ENCODE data around the gene PLIN1.

PLIN1 gene

DNA sequence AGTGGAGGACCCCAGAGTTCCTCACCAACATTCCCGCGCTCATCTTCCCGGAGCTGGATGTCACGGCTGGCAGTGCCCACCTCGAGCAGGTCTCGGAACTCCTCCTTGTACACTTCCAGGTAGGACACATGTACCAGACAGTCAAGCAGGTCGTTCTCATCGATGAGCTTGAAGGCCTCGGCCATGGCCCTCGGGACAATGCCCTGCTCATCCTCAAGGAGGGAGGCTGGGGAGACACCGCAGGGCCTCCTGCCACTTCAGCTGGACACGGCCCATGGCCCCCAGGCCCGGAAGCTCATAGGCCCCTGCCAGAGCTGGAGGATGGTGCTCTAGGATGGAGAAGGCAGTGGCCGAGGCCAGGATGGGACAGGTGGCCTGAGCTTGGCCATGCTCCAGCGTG is 29.5 kb downstream of the PLIN1 start:
- no peak for DNase-seq

DNA sequence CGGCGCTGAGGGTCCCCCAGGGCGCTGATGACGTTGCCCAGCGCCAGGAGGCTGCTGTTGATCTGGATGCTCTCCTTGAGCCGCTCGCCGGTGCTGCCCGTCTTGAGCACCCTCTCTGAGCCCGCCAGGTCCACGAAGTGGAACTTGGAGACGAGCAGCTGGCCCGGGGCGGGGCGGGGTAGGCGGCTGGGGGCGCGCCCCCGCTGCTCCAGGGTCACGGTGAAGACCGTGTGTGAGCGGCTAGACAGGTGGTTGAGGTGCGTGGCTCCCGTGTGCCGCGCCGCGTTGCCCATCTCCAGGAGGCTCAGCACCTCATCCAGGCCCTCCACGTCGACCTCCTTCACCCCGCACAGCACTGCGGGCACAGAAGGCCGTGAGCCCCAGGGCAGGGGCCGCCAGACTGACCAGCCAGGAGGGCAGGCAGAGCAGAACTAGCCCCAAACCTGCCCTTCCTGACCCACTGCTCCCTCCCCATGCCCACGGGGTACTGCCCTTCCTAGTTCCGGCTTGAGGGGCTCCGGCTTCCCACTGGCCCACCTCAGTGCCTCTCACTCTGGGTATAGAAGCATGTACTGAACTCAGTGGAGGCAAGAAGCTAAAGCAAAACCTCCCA is 30.0 kb downstream of the PLIN1 start:
- no peak for DNase-seq

DNA sequence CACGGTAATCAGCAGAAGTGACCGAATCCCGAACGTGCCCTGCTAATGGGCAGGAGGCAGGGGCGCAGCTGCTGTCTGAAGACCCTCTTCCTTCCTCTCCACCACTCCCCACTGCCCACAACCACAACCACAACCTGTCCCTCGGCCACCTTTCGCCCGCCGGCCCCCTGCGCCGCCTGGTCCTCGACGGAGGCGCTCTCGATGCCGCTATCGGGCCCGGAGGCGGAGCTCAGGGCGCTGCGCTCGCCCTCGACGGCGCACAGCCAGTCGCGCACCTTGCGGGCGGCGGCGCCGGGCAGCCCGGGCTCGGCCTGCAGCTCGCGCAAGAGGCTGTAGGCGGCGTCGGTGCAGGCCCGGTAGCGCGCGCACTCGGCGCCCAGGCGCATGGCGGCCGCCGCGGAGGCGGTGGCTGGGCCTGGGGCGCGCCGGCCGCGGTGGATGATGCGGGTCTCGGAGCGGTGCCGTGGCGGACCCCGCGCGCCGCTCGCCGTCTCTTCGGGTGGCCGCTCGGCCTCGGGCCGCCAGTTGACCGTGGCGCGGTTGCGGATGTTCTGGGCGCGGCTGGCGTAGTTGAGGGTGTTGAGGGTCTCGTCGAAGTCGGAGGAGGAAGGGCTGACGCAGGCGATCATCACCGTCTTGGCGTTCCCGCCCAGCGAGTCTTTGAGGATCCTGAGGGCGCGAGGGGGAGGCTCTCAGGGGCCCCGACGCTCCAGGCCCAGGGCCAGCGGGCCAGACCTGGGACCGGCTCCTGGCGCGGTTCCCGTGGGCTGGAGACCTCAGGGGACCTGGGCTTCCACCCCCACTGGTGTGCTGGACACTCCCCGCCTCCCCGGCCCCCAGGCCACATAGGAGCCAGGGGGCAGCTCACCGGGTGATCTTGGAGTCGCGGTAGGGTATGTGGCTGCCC is 30.8 kb downstream of the PLIN1 start:
- no peak for DNase-seq

DNA sequence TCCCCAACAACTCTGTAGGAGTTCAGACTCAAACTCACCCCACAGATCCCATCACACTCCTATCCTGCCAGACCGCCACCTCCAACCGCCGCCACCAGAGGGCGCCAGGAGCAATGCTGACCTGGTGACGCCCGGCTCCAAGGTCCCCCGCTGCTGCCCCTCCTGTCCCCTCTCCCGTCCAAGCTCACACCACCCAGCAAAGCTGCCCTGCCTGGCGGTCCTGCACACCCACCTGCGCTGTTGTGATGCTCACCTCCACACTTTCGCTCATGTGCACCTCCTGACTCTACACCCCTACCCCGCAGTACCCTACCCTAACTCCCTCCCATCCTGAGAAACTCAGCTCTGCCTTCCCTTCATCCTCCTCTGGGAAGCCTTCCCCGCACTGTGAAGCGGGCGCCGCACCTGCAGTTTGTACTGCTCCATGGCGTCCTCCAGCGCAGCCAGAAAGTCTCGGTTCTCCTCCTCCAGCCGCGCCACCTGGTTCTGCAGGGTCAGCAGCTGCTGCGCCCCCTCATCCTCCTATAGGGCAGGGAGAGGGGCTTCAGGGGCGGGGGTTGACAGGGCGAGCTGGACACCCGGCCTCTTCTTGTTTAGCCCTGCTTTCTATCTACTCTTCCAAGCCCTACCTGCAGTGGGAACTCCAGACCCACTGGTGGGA is 31.8 kb downstream of the PLIN1 start:
- DNase-seq, result peak; percentile 85

DNA sequence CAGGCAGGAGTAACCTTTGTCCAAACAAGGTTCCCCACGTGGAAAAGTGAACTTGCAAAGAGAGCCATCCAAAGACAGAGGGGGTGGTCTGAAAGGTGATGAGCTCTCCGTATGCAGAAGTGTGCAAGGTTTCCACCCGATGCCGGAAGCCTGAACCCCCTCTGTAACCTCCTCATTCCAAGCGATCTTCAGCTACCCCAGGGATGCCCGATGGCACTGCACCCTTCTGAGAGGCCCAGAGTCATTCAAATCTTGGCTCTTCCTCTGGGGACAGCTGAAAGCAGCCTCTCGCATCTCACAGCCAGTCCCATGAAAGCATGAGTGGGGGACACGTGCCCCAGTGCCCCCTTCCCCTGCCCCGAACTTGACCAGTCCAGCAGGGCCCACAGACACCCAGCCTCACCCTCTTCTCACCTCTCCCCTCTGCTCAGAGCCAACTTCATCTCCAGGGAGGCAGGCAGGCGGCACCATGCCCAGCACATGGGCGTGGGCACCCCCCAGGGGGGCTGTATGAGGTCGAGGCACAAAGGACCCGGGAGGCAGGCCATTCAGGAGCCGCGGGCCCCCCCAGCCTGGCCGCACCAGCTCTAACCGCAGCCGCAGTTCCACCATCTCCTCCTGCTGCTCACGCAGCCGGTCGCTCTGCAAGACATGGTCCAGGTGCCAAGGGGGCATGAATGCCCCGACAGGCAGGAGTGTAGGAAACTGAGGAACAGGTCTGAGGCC is 32.6 kb downstream of the PLIN1 start:
- DNase-seq, result no peak

DNA sequence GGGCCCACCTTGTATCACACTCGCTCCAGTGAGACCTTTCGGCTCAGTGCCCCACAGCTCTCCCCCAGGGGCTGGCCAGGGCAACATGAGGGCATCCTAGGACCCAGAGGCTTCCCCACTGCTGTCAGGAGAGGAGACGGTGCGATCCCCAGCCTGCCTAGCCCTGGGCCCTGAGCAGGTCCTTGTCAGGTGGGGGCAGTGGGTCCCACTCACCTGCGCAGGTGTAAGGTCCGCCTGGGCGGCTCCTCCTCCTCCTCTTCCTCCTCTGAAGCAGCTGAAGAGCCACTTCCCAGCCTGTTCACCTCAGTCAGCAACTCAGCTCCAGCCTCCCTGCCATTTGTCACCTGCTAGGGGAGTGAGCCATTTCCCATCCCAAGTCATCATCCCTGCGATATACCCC is 33.5 kb downstream of the PLIN1 start:
- no peak for DNase-seq

DNA sequence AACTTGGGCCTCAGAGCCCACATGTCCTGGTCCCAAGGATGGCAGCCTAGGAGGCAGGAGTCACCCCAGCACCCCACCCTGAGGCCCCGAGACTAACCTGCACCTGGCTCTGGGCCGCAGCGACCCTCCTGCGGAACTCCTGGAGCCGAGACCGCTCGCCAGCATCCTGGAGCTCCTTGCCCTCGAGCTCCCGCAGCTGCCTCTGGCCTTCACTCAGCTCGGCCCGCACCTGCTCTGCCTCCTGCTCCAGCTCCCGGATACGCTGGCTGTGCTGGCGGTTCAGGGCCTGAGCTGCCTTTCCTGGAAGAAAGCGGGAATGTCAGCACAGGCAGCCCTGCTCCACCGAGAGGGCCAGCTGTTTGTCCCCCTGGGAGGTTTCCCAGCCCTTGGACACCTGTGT is 37.1 kb downstream of the PLIN1 start:
- no peak for DNase-seq

DNA sequence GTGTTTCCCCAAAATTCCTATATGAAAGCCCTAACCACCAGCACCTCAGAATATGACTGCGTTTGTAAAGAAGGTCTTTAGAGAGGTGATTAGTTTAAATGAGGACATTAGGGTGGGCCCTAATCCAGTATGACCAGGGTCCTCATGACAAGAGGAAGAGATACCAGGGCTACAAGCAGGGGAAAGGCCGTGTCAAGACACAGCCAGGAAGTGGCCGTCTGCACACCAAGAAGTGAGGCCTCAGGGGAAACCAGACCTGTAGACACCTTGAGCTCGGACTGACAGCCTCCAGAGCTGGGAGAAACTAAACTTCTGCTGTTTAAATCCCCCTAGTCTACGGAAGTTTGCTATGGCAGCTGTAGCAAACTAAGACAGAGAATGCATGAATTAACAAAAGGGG is 38.1 kb downstream of the PLIN1 start:
- no peak for DNase-seq

DNA sequence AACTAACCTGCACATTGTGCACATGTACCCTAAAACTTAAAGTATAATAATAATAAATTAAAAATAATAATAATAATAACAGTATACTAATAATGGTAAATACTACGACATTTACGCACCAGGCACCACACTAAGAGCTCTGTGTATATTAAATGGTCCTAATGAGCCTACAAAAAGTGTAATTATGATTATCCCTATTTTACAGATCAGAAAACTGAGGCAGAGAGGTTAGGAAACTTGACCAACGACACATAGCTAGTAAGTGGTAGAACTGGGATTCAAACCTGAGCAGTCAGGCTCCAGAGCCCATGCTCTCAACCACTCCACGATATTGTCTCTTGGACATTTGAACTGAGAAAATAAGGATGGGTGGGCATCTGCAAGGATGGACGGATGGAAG is 38.9 kb downstream of the PLIN1 start:
- no peak for DNase-seq

DNA sequence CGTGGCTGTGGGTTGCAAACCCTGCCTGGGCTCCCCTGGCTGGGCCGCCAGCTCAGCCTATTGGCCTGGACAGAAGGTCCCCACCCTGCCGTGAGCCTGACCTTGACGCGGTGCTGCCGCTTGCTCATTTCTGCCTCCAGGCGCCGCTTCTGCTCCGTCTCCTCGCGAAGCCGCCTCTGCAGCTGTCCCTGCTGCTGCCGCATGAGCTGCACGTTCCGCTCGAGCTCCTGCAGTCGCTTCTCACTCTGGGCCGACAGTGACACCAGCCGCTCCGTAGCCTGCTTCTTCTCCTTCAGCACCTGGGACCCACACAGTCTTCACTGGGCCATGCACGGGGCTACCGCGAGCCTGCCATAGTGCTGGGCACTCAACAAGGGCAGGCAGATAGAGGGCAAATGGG is 45.6 kb downstream of the PLIN1 start:
- peak in 1 of 2 experiments; percentile 7 for DNase-seq

DNA sequence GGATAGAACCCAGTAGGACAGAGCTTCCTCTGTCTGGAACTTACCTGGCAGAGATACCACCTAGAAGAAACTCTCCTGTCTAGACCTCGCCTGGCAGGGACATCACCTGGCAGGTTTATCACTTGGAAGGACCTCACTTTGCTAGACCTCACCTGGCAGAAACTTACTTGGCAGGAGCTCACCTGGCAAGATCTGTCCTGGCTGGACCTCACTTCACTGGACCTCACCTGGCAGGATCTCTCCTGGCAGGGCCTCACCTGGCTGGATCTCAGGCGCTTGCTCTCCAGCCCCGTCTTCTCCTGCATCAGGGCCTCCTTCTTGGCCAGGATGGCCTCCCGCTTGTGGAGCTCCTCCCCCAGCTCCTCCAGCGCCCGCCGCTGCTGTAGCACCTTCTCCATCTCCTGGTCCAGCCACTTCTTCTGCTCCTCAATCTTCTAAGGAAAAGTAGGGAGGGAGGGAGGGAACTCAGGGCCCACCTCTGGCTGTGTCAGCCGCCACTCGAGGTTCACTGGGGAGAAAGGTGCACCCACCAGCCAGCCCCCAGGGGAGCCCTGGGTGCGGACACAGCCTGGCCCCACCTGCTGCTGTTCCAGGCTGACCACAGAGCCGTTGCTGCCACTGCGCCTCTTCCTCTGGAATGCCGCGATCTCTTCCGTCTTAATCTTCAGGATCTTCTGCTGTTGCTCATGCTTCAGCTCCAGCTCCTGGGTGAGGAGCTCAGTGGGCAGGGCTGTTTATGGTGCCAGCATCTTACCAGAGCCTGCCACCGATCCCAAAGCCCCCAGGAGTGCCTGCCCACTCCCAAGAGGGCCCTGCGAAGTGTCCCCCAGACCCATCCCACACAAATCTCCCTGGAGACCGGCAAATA is 46.4 kb downstream of the PLIN1 start:
- DNase-seq, result peak in 1 of 2 experiments; percentile 14

DNA sequence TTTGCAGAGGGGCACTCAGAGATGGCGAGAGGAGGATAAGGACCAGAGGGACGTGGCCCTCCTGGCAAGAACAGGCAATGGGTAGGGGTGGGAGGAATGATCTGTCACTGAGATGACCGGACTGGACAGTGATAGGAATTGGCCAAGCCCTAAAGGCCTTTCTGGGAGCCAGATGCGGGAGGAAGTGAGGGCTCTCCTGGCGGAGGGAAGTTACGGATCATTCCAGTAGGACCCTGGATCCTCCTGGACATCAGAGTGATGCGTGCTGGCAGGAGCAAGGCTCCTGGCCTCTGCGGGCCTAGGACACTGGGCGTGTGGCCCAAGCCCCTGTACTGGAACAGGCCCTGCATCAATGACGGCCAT is 47.3 kb downstream of the PLIN1 start:
- peak in 1 of 2 experiments; percentile 16 for DNase-seq

DNA sequence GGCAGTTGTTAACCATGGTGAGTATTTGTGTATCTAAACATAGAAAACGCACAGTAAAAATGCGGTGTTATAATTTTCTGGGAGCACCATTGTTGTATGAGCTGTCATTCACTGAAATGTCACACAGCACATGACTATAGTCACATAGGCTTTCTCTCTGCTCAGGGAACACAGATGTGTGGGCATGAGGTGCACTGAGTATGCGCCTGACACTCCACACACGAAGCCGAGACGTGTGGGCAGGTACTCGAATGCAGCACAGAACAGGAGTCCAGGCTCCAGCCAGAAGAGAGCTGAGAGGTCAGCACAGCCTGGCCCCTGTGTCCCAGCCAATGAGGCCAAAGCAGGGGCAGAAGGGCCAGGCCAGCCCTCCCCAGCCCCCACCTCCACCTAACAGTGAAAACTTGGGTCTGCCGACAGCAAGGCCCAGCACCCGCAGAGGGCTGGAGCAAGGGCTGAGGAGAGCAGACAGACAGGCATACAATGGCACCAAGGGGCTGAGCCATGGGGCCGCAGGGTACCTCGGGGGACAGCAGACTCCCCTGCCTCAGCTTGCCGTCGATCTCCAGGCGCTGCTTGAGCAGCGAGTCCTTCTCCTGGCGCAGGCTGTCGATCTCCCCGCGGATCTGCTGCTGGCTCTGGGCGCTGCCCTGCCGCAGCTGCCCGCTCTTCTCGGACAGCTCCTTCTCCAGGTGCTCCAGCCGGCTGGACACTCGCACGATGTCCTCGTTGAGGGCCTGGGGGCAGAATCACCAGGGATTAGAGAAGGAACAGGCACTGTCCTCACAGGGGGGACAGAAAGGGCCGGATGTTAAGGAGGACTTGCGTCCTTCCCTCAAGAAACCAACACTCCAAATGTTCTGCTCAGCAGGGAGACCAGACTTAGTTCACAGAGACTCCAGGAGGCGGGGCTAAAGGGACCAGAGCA is 47.9 kb downstream of the PLIN1 start:
- peak in 1 of 2 experiments; percentile 17 for DNase-seq

DNA sequence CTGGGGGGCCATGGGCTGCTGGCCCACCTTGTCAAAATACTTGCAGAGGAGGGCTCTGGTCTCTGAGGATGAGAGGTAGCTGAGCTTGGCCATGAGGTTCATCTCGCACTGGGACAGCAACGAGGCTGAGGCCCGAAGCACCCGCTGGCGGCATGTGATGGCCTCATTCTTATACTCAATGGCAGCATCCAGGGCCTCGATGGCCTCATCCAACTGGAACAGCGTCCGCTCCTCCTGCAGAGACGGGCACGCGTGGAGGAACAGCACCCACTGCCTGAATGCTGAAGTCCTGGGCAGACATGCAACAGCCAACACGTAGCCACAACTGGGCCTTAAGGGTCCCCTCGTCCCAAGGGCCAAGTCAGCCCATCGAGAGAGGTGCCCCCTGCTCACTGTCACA is 48.9 kb downstream of the PLIN1 start:
- DNase-seq, result peak in 1 of 2 experiments; percentile 11

DNA sequence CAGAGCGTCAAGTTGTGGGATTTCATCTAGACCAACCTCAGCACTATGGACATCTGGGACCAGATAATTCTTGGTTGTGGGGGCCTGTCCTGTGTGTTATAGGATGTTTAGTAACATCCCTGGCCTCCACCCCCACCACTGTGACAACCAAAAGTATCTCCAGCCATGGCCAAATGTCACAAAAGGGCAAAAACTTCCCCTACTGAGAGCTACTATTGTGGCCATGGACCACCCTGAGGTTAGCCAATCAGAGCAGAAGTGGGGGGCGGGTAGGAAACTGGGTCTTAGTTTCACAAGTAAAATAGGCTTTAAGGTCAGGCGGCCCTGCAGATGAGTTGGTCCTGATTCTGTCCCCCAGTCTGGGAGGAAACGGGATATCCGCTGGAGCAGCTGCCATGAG is 49.3 kb downstream of the PLIN1 start:
- peak in 1 of 2 experiments; percentile 4 for DNase-seq

DNA sequence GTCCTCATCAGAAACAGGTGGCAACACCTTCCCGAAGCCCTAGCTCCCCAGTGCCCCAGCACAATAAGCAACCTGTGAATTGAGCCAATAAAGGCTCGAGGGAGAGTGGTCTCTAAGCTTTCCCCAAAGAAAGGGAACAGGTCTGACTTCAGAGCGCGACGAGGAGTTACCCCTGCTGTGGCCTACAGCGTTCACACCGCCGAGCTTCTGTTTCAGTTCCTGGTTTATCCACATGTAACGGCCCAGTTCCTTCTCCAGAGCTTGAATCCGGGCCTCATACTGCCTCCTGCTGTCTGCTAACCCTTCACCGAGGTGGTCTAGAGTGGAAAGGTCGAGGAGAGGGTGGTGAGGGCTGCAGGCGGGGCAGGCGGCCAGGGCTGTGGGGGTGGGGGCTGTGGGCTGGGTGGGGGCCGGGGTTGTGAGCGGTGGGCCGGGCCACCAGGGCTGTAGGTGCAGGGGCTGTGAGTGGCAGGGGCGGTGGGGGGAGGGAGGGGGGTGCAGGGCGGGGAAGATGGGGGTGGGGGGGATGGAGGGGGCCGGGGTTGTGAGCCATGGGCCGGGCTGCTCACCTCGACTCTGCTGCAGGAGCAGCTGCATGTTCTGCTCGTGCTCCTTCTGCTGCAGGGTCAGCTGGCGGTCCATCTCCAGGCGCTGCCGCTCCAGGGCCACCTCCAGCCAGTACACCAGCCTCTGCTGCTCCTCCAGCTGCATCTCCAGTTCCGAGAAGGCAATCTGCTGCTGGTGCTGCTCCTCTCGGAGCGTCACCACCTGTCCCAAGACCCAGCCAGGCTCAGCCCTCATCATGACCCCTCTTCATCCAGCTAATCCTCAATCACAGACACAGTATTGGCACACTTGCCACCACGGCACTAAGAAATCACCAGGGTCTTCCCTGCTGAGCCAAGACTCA is 50.1 kb downstream of the PLIN1 start:
- peak in 1 of 2 experiments; percentile 12 for DNase-seq

DNA sequence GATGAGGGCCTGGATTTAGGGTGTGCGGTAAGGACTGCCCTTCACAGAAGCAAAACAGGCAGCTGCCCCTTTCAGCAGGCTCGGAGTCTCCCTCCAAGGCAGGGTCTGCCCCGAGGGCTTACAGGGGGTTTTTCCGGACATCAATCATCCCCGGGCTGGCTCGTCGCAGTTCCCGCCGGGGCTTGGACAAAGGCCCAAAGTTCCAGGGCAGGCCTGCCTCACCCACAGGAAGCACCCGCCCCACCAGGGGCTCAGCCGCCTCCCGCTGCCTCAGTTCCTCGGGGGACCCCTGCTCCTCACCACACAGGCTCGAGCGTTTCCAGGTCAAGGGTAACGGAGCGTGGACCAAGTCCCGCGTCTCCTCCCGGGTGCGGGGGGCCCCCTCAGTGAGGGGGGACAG is 50.9 kb downstream of the PLIN1 start:
- peak in 1 of 2 experiments; percentile 8 for DNase-seq

DNA sequence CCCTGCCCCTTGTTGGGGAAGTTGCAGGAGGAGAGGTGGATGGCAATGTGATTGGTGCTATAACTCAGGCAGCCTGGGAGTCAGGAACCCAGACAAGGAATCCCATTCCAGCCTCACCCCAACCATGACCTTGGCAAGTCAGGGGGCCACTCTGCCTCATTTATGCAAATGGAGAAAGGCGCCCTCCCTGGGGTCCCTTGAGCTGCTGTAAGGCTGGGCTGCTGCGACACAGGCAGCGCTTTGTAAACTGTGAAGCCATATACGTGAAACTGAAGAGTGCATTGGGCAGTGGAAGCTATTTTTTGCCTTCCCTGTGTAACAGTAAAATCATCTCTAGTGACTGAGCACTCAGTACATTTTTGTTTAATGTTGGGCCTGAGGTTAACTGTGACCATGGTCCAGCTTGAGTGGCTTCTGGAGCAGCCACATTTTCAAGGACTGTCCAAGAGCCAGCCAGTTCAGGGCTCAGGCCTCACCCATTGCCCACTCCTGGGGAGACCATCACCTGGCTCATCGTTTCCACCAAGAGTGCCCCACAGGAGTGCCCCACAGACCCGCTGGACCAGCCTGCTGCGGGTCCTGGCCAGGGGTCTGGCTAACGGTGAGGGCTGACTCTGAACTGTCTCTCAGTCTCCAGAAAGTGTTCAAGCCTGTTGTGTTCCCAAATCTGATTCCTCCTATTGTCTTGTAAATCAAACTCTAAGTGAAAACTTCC is 51.8 kb downstream of the PLIN1 start:
- DNase-seq, result peak in 1 of 2 experiments; percentile 12

DNA sequence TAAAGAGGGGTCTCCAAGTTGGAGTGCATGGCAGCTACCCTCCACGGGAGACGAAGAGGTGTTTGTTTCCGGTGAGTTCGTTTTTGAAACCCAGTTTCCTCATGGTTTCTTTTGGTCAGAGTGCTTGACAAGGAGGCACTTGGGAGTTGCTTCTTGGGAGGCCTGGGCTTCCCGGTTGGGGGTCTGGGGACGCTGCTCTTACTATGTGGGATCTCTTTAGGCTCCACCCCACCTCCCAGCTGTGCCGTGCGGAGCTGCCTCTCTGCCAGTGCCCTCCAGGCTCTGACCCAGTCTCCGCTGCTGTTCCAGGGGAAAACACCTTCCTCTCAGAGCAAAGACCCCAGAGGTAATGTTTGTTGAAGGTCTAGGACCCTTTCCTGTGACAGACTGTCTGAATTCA is 53.5 kb downstream of the PLIN1 start:
- no peak for DNase-seq

Measured in activated T-cell treated with anti-CD3 and anti-CD28 coated beads, Interleukin-2, amount 50 U/mL, for 48 hours (primary cell).